Diencephalon (tissue), 1 donor: ENCODE measurements around the gene IFI27L1. TPM values are rescaled to one million over a fixed set of nuclear protein-coding genes. Genes with fewer than 3 reads are reported as not detected.

Source experiments
- total RNA-seq: library from RNA; depleted of rRNA; stranded (reverse); fragments of >200 nt; gene quantifications from one replicate; pipeline ENCODE4 v1.2.3, GENCODE V29; 2014

The IFI27L1 gene, protein sequence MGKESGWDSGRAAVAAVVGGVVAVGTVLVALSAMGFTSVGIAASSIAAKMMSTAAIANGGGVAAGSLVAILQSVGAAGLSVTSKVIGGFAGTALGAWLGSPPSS
- 15.7 TPM for total RNA-seq

GRCh38 chr14:94080621-94081385 is at the start of gene IFI27L1, which contains the start of gene DDX24:
Gene IFI27L1, plus strand, starts transcription at chr14:94081310. Its CDS starts 15,628 bp downstream, at chr14:94096938.
Gene DDX24, minus strand, starts transcription at chr14:94081202. Its CDS starts 1,460 bp downstream, at chr14:94079742.

GRCh38 chr14:94110552-94111181 is 29.6 kb downstream of the IFI27L1 start, which contains the start of gene IFI27:
Gene IFI27, plus strand, starts transcription at chr14:94110736.

DNA sequence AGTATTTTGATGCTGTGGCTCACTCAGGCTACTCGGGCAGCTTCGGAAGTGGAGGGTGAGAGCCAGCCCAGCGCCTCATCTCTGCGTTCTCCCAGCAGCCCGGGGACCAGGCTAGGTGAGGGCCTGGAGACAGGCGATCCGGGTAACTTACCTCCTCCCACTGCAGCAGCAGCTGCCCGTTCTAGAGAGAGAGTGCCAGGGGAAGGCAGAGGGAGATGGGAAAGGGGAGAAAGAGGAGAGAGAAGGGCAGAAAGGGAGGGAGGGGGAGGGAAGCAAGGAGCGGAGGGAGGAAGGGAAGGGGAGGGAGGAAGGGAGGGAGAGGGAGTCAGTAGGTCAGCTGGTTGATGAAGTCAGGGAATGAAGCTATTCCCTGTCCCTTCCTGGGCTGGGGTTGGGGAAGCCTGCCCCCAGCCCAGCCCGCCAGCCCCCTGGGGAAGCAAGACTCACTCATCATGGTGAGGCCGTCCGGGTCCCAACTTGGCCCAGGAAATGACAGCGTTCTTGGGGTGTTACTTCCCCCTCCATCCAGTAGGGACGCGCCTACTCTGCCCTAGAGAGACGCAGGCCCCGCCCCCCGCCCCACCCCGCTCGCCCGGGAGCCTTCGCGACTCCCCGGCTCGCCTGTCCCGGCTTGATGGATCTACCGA is 48.1 kb downstream of the IFI27L1 start, which contains the start of gene IFI27L2:
IFI27L2 (minus strand) TSS at position 494 of the 647 bp plus-strand sequence; CDS start at position 454, 40 bp downstream.

Other genes with a start within 250 kb of the IFI27L1 start
- 6.7 TPM for gene FAM181A, start 154.0 kb upstream of the IFI27L1 start, total RNA-seq
- gene ASB2, start 104.7 kb upstream of the IFI27L1 start, total RNA-seq, result 1.4 TPM
- not detected for gene CCDC197, start 84.0 kb upstream of the IFI27L1 start, total RNA-seq
- 11.3 TPM for gene OTUB2, start 55.0 kb upstream of the IFI27L1 start, total RNA-seq
- 122 TPM for gene DDX24, start 108 bp upstream of the IFI27L1 start, total RNA-seq
- 24.2 TPM for gene IFI27, start 29.4 kb downstream of the IFI27L1 start, total RNA-seq
- gene IFI27L2, start 48.3 kb downstream of the IFI27L1 start, total RNA-seq, result 33.9 TPM
- gene PPP4R4, start 93.0 kb downstream of the IFI27L1 start, total RNA-seq, result 11.8 TPM
- not detected for gene SERPINA10, start 212.0 kb downstream of the IFI27L1 start, total RNA-seq
- not detected for gene SERPINA6, start 242.0 kb downstream of the IFI27L1 start, total RNA-seq